Measurements from ENCODE around the gene MLNR. TPM values are rescaled to one million over a fixed set of nuclear protein-coding genes. Genes with fewer than 3 reads are reported as not detected.

Gene MLNR
- polyA plus RNA-seq, 1 experiment: not detected

DNA sequence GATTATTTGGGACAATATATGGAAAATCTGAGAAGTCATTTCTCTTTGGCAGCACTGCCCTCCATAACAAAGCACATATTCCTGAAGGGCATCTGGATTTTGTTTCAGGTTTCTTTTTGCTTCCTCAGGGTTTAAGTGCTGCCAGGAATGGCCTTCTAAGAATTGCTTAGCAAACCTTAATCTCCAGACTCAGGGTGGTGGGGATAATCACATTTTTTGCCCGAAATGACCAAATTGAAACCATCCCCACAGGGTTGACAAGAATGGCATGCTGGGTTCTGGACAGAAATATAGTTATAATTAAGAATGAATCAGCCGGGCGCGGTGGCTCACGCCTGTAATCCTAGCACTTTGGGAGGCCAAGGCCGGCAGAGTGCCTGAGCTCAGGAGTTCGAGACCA is 21.2 kb downstream of the MLNR start:
- TF ChIP-seq, protein P1, sequence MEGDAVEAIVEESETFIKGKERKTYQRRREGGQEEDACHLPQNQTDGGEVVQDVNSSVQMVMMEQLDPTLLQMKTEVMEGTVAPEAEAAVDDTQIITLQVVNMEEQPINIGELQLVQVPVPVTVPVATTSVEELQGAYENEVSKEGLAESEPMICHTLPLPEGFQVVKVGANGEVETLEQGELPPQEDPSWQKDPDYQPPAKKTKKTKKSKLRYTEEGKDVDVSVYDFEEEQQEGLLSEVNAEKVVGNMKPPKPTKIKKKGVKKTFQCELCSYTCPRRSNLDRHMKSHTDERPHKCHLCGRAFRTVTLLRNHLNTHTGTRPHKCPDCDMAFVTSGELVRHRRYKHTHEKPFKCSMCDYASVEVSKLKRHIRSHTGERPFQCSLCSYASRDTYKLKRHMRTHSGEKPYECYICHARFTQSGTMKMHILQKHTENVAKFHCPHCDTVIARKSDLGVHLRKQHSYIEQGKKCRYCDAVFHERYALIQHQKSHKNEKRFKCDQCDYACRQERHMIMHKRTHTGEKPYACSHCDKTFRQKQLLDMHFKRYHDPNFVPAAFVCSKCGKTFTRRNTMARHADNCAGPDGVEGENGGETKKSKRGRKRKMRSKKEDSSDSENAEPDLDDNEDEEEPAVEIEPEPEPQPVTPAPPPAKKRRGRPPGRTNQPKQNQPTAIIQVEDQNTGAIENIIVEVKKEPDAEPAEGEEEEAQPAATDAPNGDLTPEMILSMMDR (IDR thresholded peaks at IDR 0.05; ENCODE audit: insufficient read depth, low read depth, low read length): no peak
- CTCF ChIA-PET: interaction anchor here (0.9 kb wide), 1 partner anchor 8 kb away, joined by 3 read pairs; no protein-coding TSS in a partner anchor
- H3K27me3 ChIP-seq (ENCODE audit: control insufficient read depth, insufficient read depth, low read length): 0 out of 2 replicates have a peak, but pooled peaks cover 2% of the 10 kb centered on the region
- no peak for DNase-seq (ENCODE audit: low read depth)
- H3K36me3 ChIP-seq (ENCODE audit: control insufficient read depth, insufficient read depth, low read length): no peaks in the 10 kb centered on the region
- H3K4me3 ChIP-seq (ENCODE audit: low read depth, low read length): no peak overlapping the region
- POLR2A ChIA-PET: no interaction called here

DNA sequence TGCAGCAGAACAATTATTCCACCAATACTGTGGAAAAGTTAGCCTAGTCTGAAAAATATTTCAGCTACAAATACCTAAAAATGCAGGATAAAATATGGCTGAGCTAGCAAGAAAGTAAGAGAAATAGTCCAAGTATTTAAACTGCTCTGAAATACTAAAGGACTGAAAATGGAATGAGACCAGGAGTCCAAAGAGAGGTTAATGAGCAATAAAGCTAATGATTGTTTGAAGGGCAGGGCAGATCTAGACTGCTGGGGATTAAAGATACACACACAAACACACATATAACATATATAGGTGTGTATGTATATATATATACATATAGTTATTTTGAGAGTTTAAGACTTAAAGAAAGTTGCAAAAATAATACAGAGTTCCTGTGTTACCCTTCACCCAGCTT is 25.0 kb downstream of the MLNR start:
- Histone ChIP-seq H3K27me3 (ENCODE audit: control insufficient read depth, insufficient read depth, low read length) (0 out of 2 replicates have a peak, but pooled peaks cover 2% of the 10 kb centered on the region), H3K36me3 (ENCODE audit: control insufficient read depth, insufficient read depth, low read length) (no peaks in the 10 kb centered on the region), H3K4me3 (ENCODE audit: low read depth, low read length) (no peak overlapping the region)
- CTCF ChIA-PET: interaction anchor here (1.2 kb wide), 1 partner anchor 12 kb away, joined by 5 read pairs; no protein-coding TSS in a partner anchor
- POLR2A ChIA-PET: no interaction called here
- no peak for DNase-seq (ENCODE audit: low read depth)
- TF ChIP-seq, protein P1 (IDR thresholded peaks at IDR 0.05; ENCODE audit: insufficient read depth, low read depth, low read length): no peak

DNA sequence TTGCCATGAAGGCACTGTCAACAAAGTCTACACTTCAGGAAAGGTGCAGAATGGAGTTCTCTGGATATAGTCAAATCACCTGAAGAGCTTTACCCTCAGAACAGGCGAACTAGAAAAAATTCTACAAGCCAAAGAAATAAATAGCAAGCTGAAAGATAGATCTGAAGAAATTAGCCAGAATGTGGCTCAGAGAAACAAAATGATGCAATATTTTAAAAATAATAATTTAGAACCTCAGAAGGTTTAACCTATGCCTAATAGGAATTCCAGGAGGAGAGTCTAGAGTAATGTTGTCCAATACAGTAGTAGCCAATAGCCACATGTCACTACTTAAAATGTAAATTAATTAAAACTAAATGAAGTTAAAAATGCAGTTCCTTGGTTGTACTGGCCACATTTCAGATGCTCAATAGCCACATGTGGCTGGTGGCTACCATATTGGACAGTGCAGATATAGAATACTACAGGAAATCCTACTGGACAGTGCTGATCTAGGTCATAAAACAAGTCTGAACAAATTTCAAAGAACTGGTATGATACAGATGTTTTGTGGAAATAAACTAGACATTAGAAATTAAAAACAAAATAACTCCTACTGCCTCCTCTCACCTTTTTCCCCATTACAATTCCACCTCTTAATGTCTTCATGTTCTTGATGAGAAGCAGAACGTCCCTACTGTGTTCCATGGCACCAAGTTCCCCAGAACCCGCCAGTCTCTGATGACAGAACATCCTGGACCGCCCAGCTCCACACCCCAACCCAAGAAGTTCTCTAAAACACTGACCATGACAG is 26.9 kb downstream of the MLNR start:
- Histone ChIP-seq H3K36me3 (ENCODE audit: control insufficient read depth, insufficient read depth, low read length) (no peaks in the 10 kb centered on the region), H3K27me3 (ENCODE audit: control insufficient read depth, insufficient read depth, low read length) (no peaks in the 10 kb centered on the region), H3K4me3 (ENCODE audit: low read depth, low read length) (peak overlapping the region; percentile 98)
- CTCF ChIA-PET: interaction anchor here (1.2 to 2.2 kb wide), 3 partner anchors 8 to 147 kb away, joined by 3 to 9 read pairs (median 3); no protein-coding TSS in a partner anchor
- no peak for DNase-seq (ENCODE audit: low read depth)
- POLR2A ChIA-PET: no interaction called here
- TF ChIP-seq, protein P1 (IDR thresholded peaks at IDR 0.05; ENCODE audit: insufficient read depth, low read depth, low read length): no peak

DNA sequence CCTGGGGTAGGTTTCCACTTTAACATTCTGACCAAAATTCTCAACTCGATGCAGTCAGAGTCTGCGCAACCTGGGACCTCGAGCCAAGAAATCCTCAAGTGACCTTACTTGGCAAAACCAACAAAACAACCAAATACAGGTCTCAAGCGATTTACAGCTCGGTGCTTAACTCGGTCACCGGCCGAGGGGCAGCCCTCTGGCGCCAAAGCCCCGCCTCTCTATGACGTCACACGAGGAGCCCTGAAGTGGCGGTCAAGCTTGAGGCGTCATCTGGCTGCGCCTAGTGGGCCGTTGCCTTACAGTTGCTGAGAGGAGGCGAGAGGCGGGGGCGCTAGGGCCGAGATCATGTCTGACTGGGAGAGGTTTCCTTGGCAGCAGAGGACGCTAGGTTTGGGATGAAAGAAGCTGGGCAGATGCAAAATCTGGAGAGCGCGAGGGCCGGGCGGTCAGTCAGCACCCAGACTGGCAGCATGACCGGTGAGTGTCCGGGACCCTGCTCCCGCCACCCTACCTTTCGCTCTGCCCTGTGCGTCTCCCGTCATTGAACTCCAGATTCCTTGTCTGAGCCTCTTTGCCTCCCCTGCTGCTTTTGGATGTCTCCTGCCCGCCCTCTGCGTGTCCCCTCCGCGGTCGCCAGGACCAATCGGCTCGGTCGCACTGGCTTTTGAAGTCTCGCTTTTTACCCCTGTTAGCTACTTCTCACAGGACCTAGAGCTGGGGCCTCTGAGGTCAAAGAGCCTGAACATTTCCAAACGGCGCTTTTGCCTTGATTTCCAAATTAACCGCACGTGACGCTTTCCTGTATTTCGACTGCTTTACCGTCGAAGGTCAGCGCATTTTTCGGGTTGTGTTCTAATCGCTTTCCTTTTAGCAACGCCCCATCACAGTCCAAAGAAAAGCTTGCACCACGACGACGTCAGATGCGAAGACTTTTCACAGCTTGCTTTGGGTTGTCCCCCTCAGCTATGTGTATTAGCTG is 27.8 kb downstream of the MLNR start, which contains the start of gene CDADC1:
TSS of gene CDADC1 (plus strand) at position 283 of the 979 bp plus-strand sequence. CDS start at position 396, 113 bp downstream.
- TF ChIP-seq, protein P1 (IDR thresholded peaks at IDR 0.05; ENCODE audit: insufficient read depth, low read depth, low read length): no peak
- Histone ChIP-seq H3K27me3 (ENCODE audit: control insufficient read depth, insufficient read depth, low read length) (no peaks in the 10 kb centered on the region), H3K4me3 (ENCODE audit: low read depth, low read length) (peak within 1 kb of the TSS; percentile 98), H3K36me3 (ENCODE audit: control insufficient read depth, insufficient read depth, low read length) (no peaks in the 10 kb centered on the region)
- DNase-seq (ENCODE audit: low read depth): peak; percentile 64
- ChIA-PET CTCF (interaction anchor here (0.8 to 2.2 kb wide), 9 partner anchors 8 to 190 kb away, joined by 3 to 9 read pairs (median 3); no protein-coding TSS in a partner anchor), POLR2A (no interaction called here)
